NCI-H1092 treated with DMSO at 0.1 percent for 48 hours (cell line): Measurements from ENCODE around the gene MRGPRF.

Experiments
- DNase-seq: peaks from one replicate; lab custom pipeline; 2025; lab: John Stamatoyannopoulos, UW

Gene MRGPRF

DNA sequence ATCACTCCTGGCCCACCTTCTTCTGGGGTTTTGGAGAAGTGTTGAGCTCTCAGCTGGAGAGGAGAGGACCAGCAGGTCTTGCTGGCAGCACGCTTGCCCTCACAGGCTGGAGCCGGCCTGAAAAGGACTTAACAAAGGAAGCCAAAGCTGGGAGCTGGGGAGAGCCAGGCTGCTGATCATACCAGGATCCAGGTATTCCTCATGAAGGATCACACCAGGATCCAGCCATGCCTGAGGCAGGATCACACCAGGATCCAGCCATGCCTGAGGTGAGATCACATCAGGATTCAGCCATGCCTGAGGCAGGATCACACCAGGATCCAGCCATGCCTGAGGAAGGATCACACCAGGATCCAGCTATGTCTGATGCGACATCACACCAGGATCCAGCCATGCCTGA is 49.3 kb downstream of the MRGPRF start:
- no peak for DNase-seq

GRCh38 chr11:68962527-68963250 is 50.4 kb downstream of the MRGPRF start:
- no peak for DNase-seq

DNA sequence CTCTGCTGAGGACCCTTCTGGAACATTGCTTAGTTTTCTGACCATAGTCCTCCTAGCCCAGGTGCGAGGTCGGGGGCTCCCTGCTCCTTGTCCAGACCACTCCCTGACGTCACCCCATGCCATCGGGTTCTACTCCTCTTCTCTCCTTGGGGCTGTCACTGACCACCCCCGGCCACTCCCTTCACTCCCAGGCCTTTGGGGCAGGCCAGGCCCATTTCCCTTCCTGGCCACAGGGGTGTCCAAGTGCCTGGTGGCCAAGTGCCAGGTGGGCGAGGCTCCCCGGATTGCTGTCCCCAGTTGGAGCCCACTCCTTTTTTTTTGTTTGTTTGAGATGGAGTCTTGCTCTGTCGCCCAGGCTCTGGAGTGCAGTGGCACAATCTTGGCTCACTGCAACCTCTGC is 51.8 kb downstream of the MRGPRF start:
- no peak for DNase-seq

DNA sequence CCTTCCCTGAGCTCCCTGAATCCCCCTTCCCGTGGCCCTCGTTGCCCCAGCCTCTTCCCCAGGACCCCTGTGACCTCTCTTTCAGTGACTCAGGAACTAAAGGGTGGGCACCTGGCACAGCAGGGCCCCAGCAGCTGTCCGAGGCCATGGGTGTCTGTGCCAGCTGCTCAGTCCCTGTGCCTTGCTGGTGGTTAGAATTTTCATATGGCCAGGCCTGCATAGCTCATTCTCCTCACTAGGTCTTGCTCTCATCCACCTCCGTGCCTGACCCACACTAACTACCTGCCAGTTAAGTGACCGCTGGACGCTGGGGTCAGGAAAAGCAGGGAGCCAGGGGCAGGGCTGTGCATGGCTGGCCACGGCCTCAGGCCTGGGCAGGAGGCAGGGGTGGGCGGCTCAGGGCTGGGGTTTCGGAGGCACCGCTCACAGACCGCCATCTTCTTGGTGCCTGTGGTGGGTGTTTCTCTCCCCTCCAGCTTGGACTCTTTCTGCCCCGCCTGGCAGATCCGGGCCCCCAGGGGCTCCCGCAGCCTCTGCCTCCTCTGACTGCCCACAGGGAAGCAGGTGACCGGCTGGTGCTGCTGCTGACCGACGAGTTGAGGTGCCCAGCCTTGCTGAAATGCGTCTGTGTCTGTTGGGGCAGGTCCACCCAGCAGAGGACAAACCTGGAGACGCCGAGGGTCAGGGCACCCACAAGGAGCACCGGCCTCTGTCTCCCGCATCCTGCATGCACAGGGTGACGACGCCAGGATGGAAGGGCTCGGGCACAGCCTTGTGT is 52.6 kb downstream of the MRGPRF start:
- no peak for DNase-seq

DNA sequence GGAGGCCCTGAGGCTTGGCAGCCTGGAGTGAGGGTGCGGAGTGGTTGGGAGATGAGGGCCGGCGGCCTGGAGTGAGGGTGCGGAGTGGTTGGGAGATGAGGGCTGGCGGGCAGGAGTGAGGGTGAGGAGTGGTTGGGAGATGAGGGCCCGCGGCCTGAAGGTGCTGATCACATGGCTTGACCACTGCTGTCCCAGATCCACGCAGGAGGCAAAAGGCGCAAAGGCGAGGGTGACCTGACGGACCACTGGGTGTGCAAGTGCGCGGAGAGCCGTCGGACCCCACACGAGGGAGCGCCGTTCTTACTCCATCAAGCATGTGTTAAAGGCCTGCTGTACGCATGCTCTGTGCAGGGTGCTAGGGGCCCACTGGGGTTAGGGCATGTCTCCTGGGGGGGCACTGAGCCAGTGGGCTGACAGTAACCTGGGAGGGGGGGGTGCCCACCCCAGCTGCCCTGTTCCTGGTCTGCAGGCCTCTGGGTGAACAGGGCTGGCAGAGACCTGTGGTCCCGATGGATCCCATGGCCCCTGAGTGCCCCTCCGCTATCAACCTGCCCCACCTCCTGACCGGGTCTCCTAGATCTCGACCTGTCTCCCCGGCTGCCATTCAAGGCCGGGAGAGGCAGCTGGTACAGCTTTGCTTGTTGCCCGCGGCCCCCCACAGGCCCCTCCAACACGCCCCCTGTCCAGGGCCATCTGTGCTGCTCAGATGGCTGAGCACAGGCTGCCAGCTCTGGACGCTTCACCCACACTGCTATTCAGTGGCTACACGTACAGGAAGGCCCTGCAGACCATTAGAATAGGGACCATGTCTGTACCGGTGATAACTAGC is 53.4 kb downstream of the MRGPRF start:
- no peak for DNase-seq

GRCh38 chr11:68958211-68958610 is 54.8 kb downstream of the MRGPRF start:
- no peak for DNase-seq

- DNase-seq: no peak
These were observed 56.3 kb downstream of the MRGPRF start for GRCh38 chr11:68956547-68957254.

GRCh38 chr11:68956142-68956541 is 56.9 kb downstream of the MRGPRF start:
- no peak for DNase-seq

DNA sequence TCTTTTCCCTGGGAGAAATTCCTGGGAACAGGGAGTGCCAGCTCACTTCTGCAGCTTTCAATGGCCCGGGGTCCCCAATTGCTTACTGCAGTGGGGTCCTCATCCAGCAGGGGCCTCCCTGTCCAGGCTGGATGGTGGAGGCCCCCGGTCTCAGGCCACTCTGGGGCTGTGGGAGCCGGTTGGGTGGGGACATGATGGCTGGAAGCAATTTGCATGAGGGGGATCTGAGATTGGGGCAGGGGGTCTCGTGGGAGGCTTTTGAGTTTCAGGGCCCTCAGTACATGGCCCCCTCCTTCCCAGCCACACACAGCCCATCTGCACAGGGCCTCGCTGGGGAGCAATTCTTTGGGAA is 57.5 kb downstream of the MRGPRF start:
- DNase-seq: no peak

GRCh38 chr11:68954836-68955606 is 58.0 kb downstream of the MRGPRF start:
- no peak for DNase-seq
